HEK293T (cell line): ENCODE data around the gene ACHE.

Experiments used
- ARNT ChIP-seq: fragments of 450-650 bp; IDR thresholded peaks from 2 replicates; pipeline ENCODE4 v1.6.1; 2017; ENCODE audit warnings: mild to moderate bottlenecking
- BHLHE40 ChIP-seq: fragments of 450-650 bp; IDR thresholded peaks from 2 replicates; pipeline ENCODE4 v1.6.1; 2016; ENCODE audit warnings: mild to moderate bottlenecking, moderate library complexity, borderline replicate concordance
- FOXA1 ChIP-seq: fragments of 450-650 bp; IDR thresholded peaks from 2 replicates; pipeline ENCODE4 v1.6.1; 2016; ENCODE audit warnings: mild to moderate bottlenecking
- FOXM1 ChIP-seq: fragments of 450-650 bp; IDR thresholded peaks from 2 replicates; pipeline ENCODE4 v1.6.1; 2017; ENCODE audit warnings: mild to moderate bottlenecking, borderline replicate concordance
- HDGF ChIP-seq: fragments of 450-650 bp; IDR thresholded peaks from 2 replicates; pipeline ENCODE4 v1.6.1; 2017; ENCODE audit warnings: antibody characterized with exemption, borderline replicate concordance
- LEF1 ChIP-seq: fragments of 450-650 bp; IDR thresholded peaks from 2 replicates; pipeline ENCODE4 v1.6.1; 2017; ENCODE audit warnings: mild to moderate bottlenecking, borderline replicate concordance
- SP1 ChIP-seq: fragments of 450-650 bp; IDR thresholded peaks from 2 replicates; pipeline ENCODE4 v1.6.1; 2017
- SUZ12 ChIP-seq: fragments of 450-650 bp; IDR thresholded peaks from 2 replicates; pipeline ENCODE4 v1.6.1; 2016; ENCODE audit warnings: mild to moderate bottlenecking
- TARDBP ChIP-seq: fragments of 450-650 bp; IDR thresholded peaks from 2 replicates; pipeline ENCODE4 v1.6.1; 2016
- ZNF384 ChIP-seq: fragments of 450-650 bp; IDR thresholded peaks from 2 replicates; pipeline ENCODE4 v1.6.1; 2016

- TF ChIP-seq BHLHE40 = no peak
- no peak for TF ChIP-seq SUZ12
- no peak for TF ChIP-seq FOXM1
- TF ChIP-seq ZNF384 = no peak
- no peak for TF ChIP-seq FOXA1
- no peak for TF ChIP-seq TARDBP
- TF ChIP-seq HDGF = no peak
- TF ChIP-seq SP1 = no peak
- no peak for TF ChIP-seq LEF1
- no peak for TF ChIP-seq ARNT
These were observed 12.8 kb upstream of the ACHE start for GRCh38 chr7:100908512-100908911.
